SH-SY5Y (cell line): ENCODE data around the gene ATP6V1A.

ENCODE experiments used
- GATA2 ChIP-seq: IDR thresholded peaks from 2 replicates; pipeline ENCODE4 v1.6.1; 2011; ENCODE audit warnings: mild to moderate bottlenecking, low read depth, low read length
- GATA3 ChIP-seq: IDR thresholded peaks from 2 replicates; pipeline ENCODE4 v1.6.1; 2011; ENCODE audit warnings: low read depth, mild to moderate bottlenecking, low read length, moderate library complexity

GRCh38 chr3:113771993-113772392 is 25.2 kb downstream of the ATP6V1A start:
- TF ChIP-seq GATA3, result no peak
- no peak for TF ChIP-seq GATA2
